Measurements from ENCODE around the gene ETNK2. TPM values are rescaled to one million over a fixed set of nuclear protein-coding genes. Genes with fewer than 3 reads are reported as not detected.

Gene ETNK2
- total and polyA plus RNA-seq, 3 donors from 2014 or later = 116 to 227 (median 187) TPM

GRCh38 chr1:204110894-204111633, 40.8 kb downstream of the ETNK2 start:
- no peak overlapping the region for H3K27ac ChIP-seq
- intact Hi-C loops (cut with DNase I; ENCODE audit: low total_unique reads) = no loop called here
- no peaks in the 10 kb centered on the region for H3K36me3 ChIP-seq (ENCODE audit: low read depth, missing control alignments)
- H3K4me3 ChIP-seq = no peak overlapping the region
- H3K4me1 ChIP-seq = no peaks in the 10 kb centered on the region
- no peaks in the 10 kb centered on the region for H3K27me3 ChIP-seq
- no peaks in the 10 kb centered on the region for H3K9me3 ChIP-seq
- no peak for DNase-seq
- no peak for TF ChIP-seq CTCF (IDR thresholded peaks at IDR 0.05)
- no peak for TF ChIP-seq POLR2A (IDR thresholded peaks at IDR 0.05)
- 86 to 94% methylated on average over 4 to 5 of the region's 5 CpGs for WGBS, 2 donors

- Histone ChIP-seq H3K27ac (no peak overlapping the region), H3K4me3 (no peak overlapping the region), H3K36me3 (ENCODE audit: low read depth, missing control alignments) (no peaks in the 10 kb centered on the region), H3K4me1 (no peaks in the 10 kb centered on the region), H3K9me3 (no peaks in the 10 kb centered on the region), H3K27me3 (no peaks in the 10 kb centered on the region)
- no peak for DNase-seq
- WGBS, 2 donors = 66 to 77% methylated on average over 16 to 21 of the region's 21 CpGs
- no peak for TF ChIP-seq CTCF (IDR thresholded peaks at IDR 0.05)
- no peak for TF ChIP-seq POLR2A (IDR thresholded peaks at IDR 0.05)
- intact Hi-C loops (cut with DNase I; ENCODE audit: low total_unique reads) = no loop called here
Observed at GRCh38 chr1:204108312-204109141, 43.3 kb downstream of the ETNK2 start.

GRCh38 chr1:204107892-204108291, 44.0 kb downstream of the ETNK2 start:
- Histone ChIP-seq H3K27me3 (no peaks in the 10 kb centered on the region), H3K36me3 (ENCODE audit: low read depth, missing control alignments) (no peaks in the 10 kb centered on the region), H3K27ac (no peak overlapping the region), H3K4me1 (peaks cover under 1% of the 10 kb centered on the region), H3K4me3 (no peak overlapping the region), H3K9me3 (no peaks in the 10 kb centered on the region)
- WGBS, 2 donors = 77 to 83% methylated on average over 2 of the region's 2 CpGs
- no peak for DNase-seq
- TF ChIP-seq CTCF (IDR thresholded peaks at IDR 0.05) = no peak
- intact Hi-C loops (cut with DNase I; ENCODE audit: low total_unique reads) = no loop called here

- H3K4me1 ChIP-seq = peaks cover 3% of the 10 kb centered on the region
- no peaks in the 10 kb centered on the region for H3K36me3 ChIP-seq (ENCODE audit: low read depth, missing control alignments)
- DNase-seq = no peak
- no peak overlapping the region for H3K4me3 ChIP-seq
- no peak overlapping the region for H3K27ac ChIP-seq
- TF ChIP-seq CTCF (IDR thresholded peaks at IDR 0.05) = no peak
- TF ChIP-seq POLR2A (IDR thresholded peaks at IDR 0.05) = no peak
- no peaks in the 10 kb centered on the region for H3K9me3 ChIP-seq
- intact Hi-C loops (cut with DNase I; ENCODE audit: low total_unique reads) = no loop called here
- 92 to 97% methylated on average over 1 of the region's 1 CpG for WGBS, 2 donors
- H3K27me3 ChIP-seq = no peaks in the 10 kb centered on the region
Observed at GRCh38 chr1:204106825-204107224, 45.0 kb downstream of the ETNK2 start.

Measured in testis (tissue), 3 donors.